Epithelial cell of proximal tubule (primary cell): Measurements from ENCODE around the gene P2RX7. TPM values are rescaled to one million over a fixed set of nuclear protein-coding genes. Genes with fewer than 3 reads are reported as not detected.

ENCODE experiments used
- DNase-seq: peaks from one replicate; pipeline ENCODE4 v3.0.0-alpha.2; 2011; ENCODE audit warnings: low read depth
- H3K4me3 ChIP-seq: 2 replicates; pipeline ENCODE4 v1.5.1; 2011; ENCODE audit warnings: low read depth, mild to moderate bottlenecking, low read length
- CTCF ChIP-seq: conservative IDR thresholded peaks from 2 replicates; pipeline ENCODE4 v1.5.1; 2012; ENCODE audit warnings: low read depth, mild to moderate bottlenecking, low read length
- total RNA-seq: library from RNA; depleted of rRNA; stranded (reverse); fragments of >200 nt; gene quantifications from 2 replicates; pipeline ENCODE4 v1.2.3, GENCODE V29; 2015

Gene P2RX7
- total RNA-seq, 1 donor from 2014 or later: not detected

DNA sequence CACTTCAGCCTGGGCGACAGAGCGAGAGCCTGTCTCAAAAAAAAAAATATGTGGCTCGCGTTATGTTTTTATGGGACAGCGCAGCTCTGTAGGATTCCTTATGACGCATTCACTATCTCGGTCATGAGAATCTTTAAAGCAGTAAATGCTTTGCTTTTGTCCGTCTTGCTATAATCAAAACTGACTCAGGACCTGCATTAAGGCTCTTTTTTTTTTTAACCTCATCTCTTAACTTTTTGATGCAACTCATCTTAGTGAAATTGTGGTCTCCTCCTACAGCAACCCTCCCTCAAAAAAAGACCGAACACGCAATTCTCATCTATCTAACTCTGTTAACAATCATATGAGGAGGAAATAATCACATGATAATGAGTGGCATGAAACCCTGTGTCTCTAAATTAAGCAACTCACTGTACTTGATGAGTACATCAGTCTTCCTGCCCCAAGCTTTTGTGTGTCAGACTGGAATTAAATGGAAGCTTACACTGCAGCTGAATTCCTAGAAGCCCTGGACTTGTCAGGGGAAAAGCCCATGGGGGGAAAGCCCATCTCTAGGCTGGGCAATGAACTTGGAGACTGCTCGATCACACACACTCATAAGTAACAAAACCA lies 81.6 kb downstream of the P2RX7 start:
- H3K4me3 ChIP-seq: no peak overlapping the region
- TF ChIP-seq CTCF: no peak
- DNase-seq: peak; percentile 86

- H3K4me3 ChIP-seq: no peak overlapping the region
- DNase-seq: peak; percentile 98
- TF ChIP-seq CTCF: no peak
These were observed 82.4 kb downstream of the P2RX7 start for GRCh38 chr12:121214855-121215745.

DNA sequence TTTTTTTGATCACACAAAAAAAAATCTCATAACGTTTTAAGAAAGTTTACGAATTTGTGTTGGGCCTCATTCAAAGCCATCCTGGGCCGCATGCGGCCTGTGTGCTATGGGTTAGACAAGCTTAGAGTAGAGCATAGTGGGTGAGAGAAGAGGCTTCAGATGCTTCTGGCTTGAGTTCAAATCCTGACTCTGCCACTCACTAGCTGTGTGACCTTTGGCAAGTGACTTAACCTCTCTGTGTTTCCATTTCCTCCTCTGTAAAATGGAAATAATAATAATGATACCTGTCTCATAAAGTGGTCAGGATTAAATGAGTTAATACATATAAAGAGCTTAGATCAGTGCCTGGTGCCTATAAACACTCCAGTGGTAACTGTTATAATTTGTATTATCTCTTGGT lies 83.4 kb downstream of the P2RX7 start:
- no peak overlapping the region for H3K4me3 ChIP-seq
- TF ChIP-seq CTCF: no peak
- no peak for DNase-seq

DNA sequence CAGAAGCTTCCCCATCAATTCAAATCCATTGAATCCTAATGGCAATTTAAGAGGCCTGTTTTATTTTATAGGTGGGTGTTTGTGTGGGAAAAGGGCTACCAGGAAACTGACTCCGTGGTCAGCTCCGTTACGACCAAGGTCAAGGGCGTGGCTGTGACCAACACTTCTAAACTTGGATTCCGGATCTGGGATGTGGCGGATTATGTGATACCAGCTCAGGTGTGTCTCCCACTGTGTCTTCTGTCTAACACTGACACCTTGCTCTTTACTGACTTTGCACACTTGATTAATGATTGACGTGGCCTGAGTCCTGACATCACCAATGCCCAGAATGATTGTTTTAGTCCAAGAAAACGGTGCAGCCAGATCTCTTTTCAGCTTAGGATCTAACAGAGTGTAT lies 84.4 kb downstream of the P2RX7 start:
- no peak overlapping the region for H3K4me3 ChIP-seq
- no peak for DNase-seq
- TF ChIP-seq CTCF: no peak

DNA sequence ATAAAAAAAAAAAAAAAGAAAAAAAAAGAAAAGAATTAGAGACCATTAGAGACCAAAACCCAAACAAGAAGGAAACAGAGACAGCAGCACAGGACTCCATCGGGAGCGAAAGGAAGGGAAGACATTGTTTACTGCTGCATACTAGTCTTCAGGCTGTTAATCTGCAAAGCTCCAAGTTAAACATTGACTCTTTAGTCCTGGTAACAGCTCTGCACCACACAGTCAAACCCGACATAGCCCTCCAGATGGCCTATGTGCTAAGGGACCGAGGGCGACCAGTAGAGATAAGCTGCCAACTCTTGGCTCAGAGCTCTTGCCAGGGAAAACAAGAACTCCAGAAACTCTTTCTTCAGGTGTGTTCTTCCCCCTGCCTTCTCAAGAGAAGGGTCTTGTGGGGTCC lies 85.1 kb downstream of the P2RX7 start:
- no peak for TF ChIP-seq CTCF
- no peak overlapping the region for H3K4me3 ChIP-seq
- no peak for DNase-seq

GRCh38 chr12:121218588-121219352 lies 86.1 kb downstream of the P2RX7 start:
- no peak for TF ChIP-seq CTCF
- DNase-seq: no peak
- H3K4me3 ChIP-seq: no peak overlapping the region
